Liver (tissue), 9 donors: Measurements from ENCODE around the gene WHRN. TPM values are rescaled to one million over a fixed set of nuclear protein-coding genes. Genes with fewer than 3 reads are reported as not detected.

ENCODE experiments used
- DNase-seq: peaks from one replicate; pipeline ENCODE4 v3.0.0-alpha.2; 2017; ENCODE audit warnings: low spot score
- H3K27ac ChIP-seq, 2 donors: one replicate each; pipeline ENCODE4 v1.7.0; 2013; ENCODE audit warnings: inconsistent platforms in 2 of 2, low read length in 2 of 2, control low read depth in 1 of 2, low read depth in 1 of 2, mild to moderate bottlenecking in 1 of 2
- H3K27me3 ChIP-seq, 4 donors: one replicate each; pipeline versions ENCODE4 v1.6.1 to v1.7.0; 2013; ENCODE audit warnings: low read length in 3 of 4, inconsistent platforms in 1 of 4, mild to moderate bottlenecking in 1 of 4, moderate library complexity in 1 of 4; ENCODE audit not compliant: control insufficient read depth in 4 of 4, insufficient read depth in 4 of 4
- H3K36me3 ChIP-seq, 4 donors: one replicate each; pipeline versions ENCODE4 v1.6.1 to v1.7.0; 2013; ENCODE audit warnings: low read length in 3 of 4, mild to moderate bottlenecking in 3 of 4, low read depth in 1 of 4, moderate library complexity in 1 of 4; ENCODE audit not compliant: control insufficient read depth in 4 of 4, insufficient read depth in 3 of 4
- H3K4me1 ChIP-seq, 4 donors: one replicate each; pipeline versions ENCODE4 v1.6.1 to v1.7.0; 2013; ENCODE audit warnings: low read length in 3 of 4, mild to moderate bottlenecking in 3 of 4, moderate library complexity in 1 of 4; ENCODE audit not compliant: control insufficient read depth in 4 of 4, insufficient read depth in 4 of 4
- H3K4me3 ChIP-seq, 3 donors: one replicate each; pipeline versions ENCODE4 v1.6.1 to v1.7.0; 2013; ENCODE audit warnings: low read length in 3 of 3, control low read depth in 1 of 3, low read depth in 1 of 3, mild to moderate bottlenecking in 1 of 3
- H3K9ac ChIP-seq, 2 donors: one replicate each; pipeline ENCODE4 v1.7.0; 2013; ENCODE audit warnings: low read length in 2 of 2, mild to moderate bottlenecking in 2 of 2, moderate library complexity in 2 of 2, control low read depth in 1 of 2, low read depth in 1 of 2
- H3K9me3 ChIP-seq, 4 donors: one replicate each; pipeline versions ENCODE4 v1.6.1 to v1.7.0; 2013; ENCODE audit warnings: low read length in 3 of 4; ENCODE audit not compliant: control insufficient read depth in 4 of 4
- ATF3 ChIP-seq: IDR thresholded peaks from 2 replicates; pipeline ENCODE4 v1.6.1; 2016; ENCODE audit warnings: antibody characterized with exemption
- CTCF ChIP-seq: fragments of 150-350 bp; IDR thresholded peaks from 2 replicates; pipeline ENCODE4 v1.5.1; 2017; ENCODE audit warnings: improper control_type of control experiment, low read depth, low read length; ENCODE audit not compliant: missing input control
- EGR1 ChIP-seq, 2 donors: IDR thresholded peaks; 2 replicates each; pipeline ENCODE4 v1.6.1; 2016 to 2018; ENCODE audit warnings: antibody characterized with exemption in 2 of 2, low read depth in 2 of 2
- FOXA1 ChIP-seq: IDR thresholded peaks from 2 replicates; pipeline ENCODE4 v1.6.1; 2016; ENCODE audit warnings: antibody characterized with exemption
- GABPA ChIP-seq, 2 donors: IDR thresholded peaks in 1 of 2; conservative IDR thresholded peaks in 1 of 2; 2 replicates each; pipeline ENCODE4 v1.6.1; 2016; ENCODE audit warnings: antibody characterized with exemption in 2 of 2, mild to moderate bottlenecking in 1 of 2, moderate library complexity in 1 of 2
- HNF4A ChIP-seq, 2 donors: conservative IDR thresholded peaks; 2 replicates each; pipeline ENCODE4 v1.6.1; 2016; ENCODE audit warnings: antibody characterized with exemption in 2 of 2, mild to moderate bottlenecking in 2 of 2
- HNF4G ChIP-seq: IDR thresholded peaks from 2 replicates; pipeline ENCODE4 v1.6.1; 2016; ENCODE audit warnings: antibody characterized with exemption
- JUND ChIP-seq, 2 donors: IDR thresholded peaks; 2 replicates each; pipeline ENCODE4 v1.6.1; 2016; ENCODE audit warnings: antibody characterized with exemption in 2 of 2
- MAX ChIP-seq: IDR thresholded peaks from 2 replicates; pipeline ENCODE4 v1.6.1; 2016; ENCODE audit warnings: antibody characterized with exemption
- NR2F2 ChIP-seq: IDR thresholded peaks from 2 replicates; pipeline ENCODE4 v1.6.1; 2016; ENCODE audit warnings: antibody characterized with exemption
- RAD21 ChIP-seq, 2 donors: IDR thresholded peaks; 2 replicates each; pipeline ENCODE4 v1.6.1; 2016; ENCODE audit warnings: antibody characterized with exemption in 2 of 2, mild to moderate bottlenecking in 2 of 2
- RXRA ChIP-seq, 2 donors: IDR thresholded peaks; 2 replicates each; pipeline ENCODE4 v1.6.1; 2017 to 2018; ENCODE audit warnings: antibody characterized with exemption in 2 of 2, mild to moderate bottlenecking in 1 of 2
- SP1 ChIP-seq: IDR thresholded peaks from 2 replicates; pipeline ENCODE4 v1.6.1; 2018; ENCODE audit warnings: antibody characterized with exemption, mild to moderate bottlenecking
- TAF1 ChIP-seq: conservative IDR thresholded peaks from 2 replicates; pipeline ENCODE4 v1.6.1; 2016; ENCODE audit warnings: antibody characterized with exemption, mild to moderate bottlenecking
- YY1 ChIP-seq: IDR thresholded peaks from 2 replicates; pipeline ENCODE4 v1.6.1; 2016; ENCODE audit warnings: antibody characterized with exemption, mild to moderate bottlenecking
- ZBTB33 ChIP-seq: IDR thresholded peaks from 2 replicates; pipeline ENCODE4 v1.6.1; 2016; ENCODE audit warnings: antibody characterized with exemption
- WGBS: extraction: QIAGEN DNeasy Blood & Tissue Kit; methylation state at CpG from one replicate; pipeline ENCODE4 v1.1.7; 2013; 5-methylcytosine and 5-hydroxymethylcytosine counted together
- polyA plus RNA-seq, 2 donors: library from polyadenylated mRNA; stranded (reverse) in 1 of 2; unstranded in 1 of 2; fragments of 200-250 nt in 1 of 2; fragments of >200 nt in 1 of 2; fragmentation: Nextera tagmentation in 1 of 2; extraction: Ambion mirVana in 1 of 2; gene quantifications; one replicate each; pipeline versions ENCODE4 v1.2.1 to v1.2.3, GENCODE V29; 2013 to 2015
- total RNA-seq, 2 donors: library from RNA; depleted of rRNA; stranded (reverse); fragments of >200 nt; gene quantifications; one replicate each; pipeline ENCODE4 v1.2.3, GENCODE V29; 2014
- TF ChIP-seq, protein P1 (sequence below): IDR thresholded peaks from 2 replicates; pipeline ENCODE4 v1.6.1; 2016; ENCODE audit warnings: antibody characterized with exemption, mild to moderate bottlenecking
- donor health status: healthy.
- donor health status: healthy.
- donor health status: healthy.
- donor health status: healthy.
- donor health status: healthy.

Gene WHRN
- total and polyA plus RNA-seq, 4 donors = 0.42 to 1.9 (median 0.88) TPM

GRCh38 chr9:114448706-114449105 is 56.6 kb downstream of the WHRN start (continued):
- no peak for TF ChIP-seq CTCF
- no peak for TF ChIP-seq EGR1 (IDR thresholded peaks at IDR 0.05; ENCODE audit: low read depth in 2 of 2)
- no peak for TF ChIP-seq JUND (IDR thresholded peaks at IDR 0.05)
- no peak for TF ChIP-seq RAD21 (IDR thresholded peaks at IDR 0.05)
- TF ChIP-seq YY1 = no peak

- Histone ChIP-seq H3K9ac (no peak overlapping the region), H3K27me3 (no peaks in the 10 kb centered on the region), H3K9me3 (no peaks in the 10 kb centered on the region), H3K4me1 (no peaks in the 10 kb centered on the region), H3K27ac (no peak overlapping the region), H3K4me3 (no peak overlapping the region), H3K36me3 (no peaks in the 10 kb centered on the region)
- 82% methylated on average over 8 of the region's 8 CpGs for WGBS
- no peak for DNase-seq
- TF ChIP-seq GABPA (IDR thresholded peaks at IDR 0.05 in 1 of 2, conservative IDR thresholded peaks at IDR 0.05 in 1 of 2) (no peak), EGR1 (IDR thresholded peaks at IDR 0.05; ENCODE audit: low read depth in 2 of 2) (no peak), FOXA1 (no peak), ZBTB33 (no peak), JUND (IDR thresholded peaks at IDR 0.05) (no peak), MAX (no peak), ATF3 (no peak), TAF1 (no peak), SP1 (no peak), HNF4A (conservative IDR thresholded peaks at IDR 0.05) (no peak), RAD21 (IDR thresholded peaks at IDR 0.05) (no peak), HNF4G (no peak), NR2F2 (no peak), YY1 (no peak), RXRA (IDR thresholded peaks at IDR 0.05) (no peak)
- TF ChIP-seq, protein P1, sequence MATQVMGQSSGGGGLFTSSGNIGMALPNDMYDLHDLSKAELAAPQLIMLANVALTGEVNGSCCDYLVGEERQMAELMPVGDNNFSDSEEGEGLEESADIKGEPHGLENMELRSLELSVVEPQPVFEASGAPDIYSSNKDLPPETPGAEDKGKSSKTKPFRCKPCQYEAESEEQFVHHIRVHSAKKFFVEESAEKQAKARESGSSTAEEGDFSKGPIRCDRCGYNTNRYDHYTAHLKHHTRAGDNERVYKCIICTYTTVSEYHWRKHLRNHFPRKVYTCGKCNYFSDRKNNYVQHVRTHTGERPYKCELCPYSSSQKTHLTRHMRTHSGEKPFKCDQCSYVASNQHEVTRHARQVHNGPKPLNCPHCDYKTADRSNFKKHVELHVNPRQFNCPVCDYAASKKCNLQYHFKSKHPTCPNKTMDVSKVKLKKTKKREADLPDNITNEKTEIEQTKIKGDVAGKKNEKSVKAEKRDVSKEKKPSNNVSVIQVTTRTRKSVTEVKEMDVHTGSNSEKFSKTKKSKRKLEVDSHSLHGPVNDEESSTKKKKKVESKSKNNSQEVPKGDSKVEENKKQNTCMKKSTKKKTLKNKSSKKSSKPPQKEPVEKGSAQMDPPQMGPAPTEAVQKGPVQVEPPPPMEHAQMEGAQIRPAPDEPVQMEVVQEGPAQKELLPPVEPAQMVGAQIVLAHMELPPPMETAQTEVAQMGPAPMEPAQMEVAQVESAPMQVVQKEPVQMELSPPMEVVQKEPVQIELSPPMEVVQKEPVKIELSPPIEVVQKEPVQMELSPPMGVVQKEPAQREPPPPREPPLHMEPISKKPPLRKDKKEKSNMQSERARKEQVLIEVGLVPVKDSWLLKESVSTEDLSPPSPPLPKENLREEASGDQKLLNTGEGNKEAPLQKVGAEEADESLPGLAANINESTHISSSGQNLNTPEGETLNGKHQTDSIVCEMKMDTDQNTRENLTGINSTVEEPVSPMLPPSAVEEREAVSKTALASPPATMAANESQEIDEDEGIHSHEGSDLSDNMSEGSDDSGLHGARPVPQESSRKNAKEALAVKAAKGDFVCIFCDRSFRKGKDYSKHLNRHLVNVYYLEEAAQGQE = no peak
These were observed 58.4 kb downstream of the WHRN start for GRCh38 chr9:114446672-114447450.
